GM13977 (cell line): Measurements from ENCODE around the gene CABP4.

Experiments used
- DNase-seq: peaks from one replicate; pipeline ENCODE4 v3.0.0; 2012; ENCODE audit warnings: low spot score
- CTCF ChIP-seq: IDR thresholded peaks from 2 replicates; pipeline ENCODE4 v1.5.1; 2012; ENCODE audit warnings: mild to moderate bottlenecking, control low read depth; ENCODE audit not compliant: insufficient read depth; ENCODE audit errors: extremely low read depth, missing control alignments
- in situ Hi-C: fragments of 300-500 bp; cut with MboI; formaldehyde crosslinking; loops from one replicate; pipeline ENCODE4 v1.12.0; 2022; ENCODE audit warnings: low sequenced_read_pairs, low pct_unique_long_range_greater_than_20kb, mixed read lengths, inconsistent platforms; ENCODE audit not compliant: unreplicated experiment

The CABP4 gene

GRCh38 chr11:67419325-67420049 is 35.7 kb upstream of the CABP4 start:
- in situ Hi-C loops = no loop called here
- TF ChIP-seq CTCF = no peak
- no peak for DNase-seq

DNA sequence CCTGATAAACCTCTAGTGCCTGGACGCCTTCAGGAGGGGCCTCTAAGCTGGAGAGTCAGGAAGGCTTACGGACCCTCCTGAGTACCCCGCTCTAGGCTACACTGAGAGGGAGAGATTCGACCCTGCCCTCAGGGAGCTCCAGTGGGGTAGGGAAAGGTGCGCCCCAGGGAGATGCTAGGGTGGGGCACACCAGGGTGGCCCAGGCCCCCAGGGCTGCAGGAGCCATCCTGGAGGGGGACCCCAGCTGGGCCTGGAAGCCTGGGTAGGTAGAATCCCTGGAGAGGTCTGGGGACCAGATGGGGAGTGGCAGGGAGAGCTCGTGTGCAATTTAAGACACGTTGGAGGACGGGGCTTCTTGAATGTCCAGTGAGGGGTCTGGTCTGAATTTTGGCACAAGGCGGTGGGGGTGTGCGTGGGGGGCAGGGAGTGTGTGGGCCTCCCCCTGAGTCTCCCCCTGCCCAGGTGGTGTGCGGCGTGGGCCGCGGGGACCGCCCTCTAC is 35.0 kb upstream of the CABP4 start:
- in situ Hi-C loops = no loop called here
- TF ChIP-seq CTCF = no peak
- no peak for DNase-seq

- in situ Hi-C loops = no loop called here
- TF ChIP-seq CTCF = no peak
- peak; percentile 100 for DNase-seq
Measured at GRCh38 chr11:67420646-67421429, 34.3 kb upstream of the CABP4 start.

DNA sequence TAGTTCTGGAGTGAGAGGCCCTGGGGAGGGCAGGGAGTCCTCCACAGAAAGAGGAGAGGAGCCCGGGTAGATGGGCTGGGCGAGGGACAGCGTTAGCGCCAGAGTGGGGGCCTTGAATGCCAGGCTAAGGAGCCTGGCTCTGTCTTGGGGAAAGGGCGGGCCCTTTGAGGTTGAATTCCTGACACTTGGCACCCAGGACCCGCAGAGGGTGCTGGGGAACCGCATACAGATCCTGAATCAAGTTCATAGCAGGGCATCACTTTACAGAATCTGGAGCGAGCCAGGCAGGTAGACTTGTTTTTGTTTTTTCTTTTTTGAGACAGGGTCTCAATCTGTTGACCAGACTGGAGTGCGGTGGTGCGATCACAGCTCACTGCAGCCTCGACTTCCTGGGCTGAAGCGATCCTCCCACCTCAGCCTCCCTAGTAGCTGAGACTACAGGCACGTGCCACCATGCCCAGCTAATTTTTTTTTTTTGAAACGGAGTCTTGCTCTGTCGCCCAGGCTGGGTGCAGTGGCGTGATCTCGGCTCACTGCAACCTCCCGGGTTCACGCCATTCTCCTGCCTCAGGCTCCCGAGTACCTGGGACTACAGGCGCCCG is 33.6 kb upstream of the CABP4 start:
- in situ Hi-C loops = no loop called here
- DNase-seq = no peak
- no peak for TF ChIP-seq CTCF

- no peak for TF ChIP-seq CTCF
- no peak for DNase-seq
- in situ Hi-C loops = no loop called here
Measured at GRCh38 chr11:67422891-67423290, 32.3 kb upstream of the CABP4 start.

GRCh38 chr11:67423466-67423865 is 31.7 kb upstream of the CABP4 start:
- TF ChIP-seq CTCF = no peak
- DNase-seq = no peak
- in situ Hi-C loops = no loop called here
